Peyer's patch (tissue), 4 donors: Measurements from ENCODE around the gene BRAT1. TPM values are rescaled to one million over a fixed set of nuclear protein-coding genes. Genes with fewer than 3 reads are reported as not detected.

ENCODE experiments used
- DNase-seq, 3 donors: peaks; one replicate each; pipeline ENCODE4 v3.0.0-alpha.2; 2017 to 2019
- H3K27ac ChIP-seq, 4 donors: fragments of 200-600 bp; sonication (generic); one replicate each; pipeline ENCODE4 v1.5.1; 2016 to 2019
- H3K27me3 ChIP-seq, 2 donors: fragments of 200-600 bp; sonication (generic); one replicate each; pipeline ENCODE4 v1.5.1; 2019
- H3K36me3 ChIP-seq, 3 donors: fragments of 200-600 bp; sonication (generic); one replicate each; pipeline ENCODE4 v1.5.1; 2016 to 2019
- H3K4me1 ChIP-seq, 4 donors: fragments of 200-600 bp; sonication (generic); one replicate each; pipeline ENCODE4 v1.5.1; 2016 to 2019
- H3K4me3 ChIP-seq, 4 donors: fragments of 200-600 bp; sonication (generic); 1 replicate in 3 of 4; 2 replicates in 1 of 4; pipeline ENCODE4 v1.5.1; 2016 to 2019; ENCODE audit warnings: mild to moderate bottlenecking in 1 of 4
- H3K9me3 ChIP-seq, 4 donors: fragments of 200-600 bp; sonication (generic); one replicate each; pipeline ENCODE4 v1.5.1; 2016 to 2019; ENCODE audit warnings: mild to moderate bottlenecking in 1 of 4
- POLR2A ChIP-seq, 2 donors: fragments of 450-650 bp; IDR thresholded peaks; one replicate each; pipeline ENCODE4 v1.5.1; 2017; ENCODE audit warnings: antibody characterized with exemption in 2 of 2, mild to moderate bottlenecking in 2 of 2, moderate library complexity in 2 of 2
- total RNA-seq, 4 donors: library from RNA; depleted of rRNA; stranded (reverse); fragments of >200 nt; gene quantifications; one replicate each; pipeline ENCODE4 v1.1.0, GENCODE V29; 2016
- TF ChIP-seq, protein P1 (sequence below), 6 experiments: fragments of 450-650 bp in 4 of 6; fragments of 200-600 bp in 2 of 6; sonication (generic) in 1 of 6; IDR thresholded peaks; one replicate each; pipeline ENCODE4 v1.5.1; 2017 to 2019; ENCODE audit warnings: antibody characterized with exemption in 6 of 6, mild to moderate bottlenecking in 3 of 6, moderate library complexity in 1 of 6

The BRAT1 gene
- total RNA-seq, 4 donors from 2014 or later: 43.3 to 73.3 (median 54.1) TPM

GRCh38 chr7:2509298-2509906 lies 45.9 kb downstream of the BRAT1 start:
- Histone ChIP-seq H3K9me3 (no peaks in the 10 kb centered on the region), H3K4me3 (peak overlapping the region in 1 of 4 donors; percentile 22), H3K27ac (peak overlapping the region in 3 of 4 donors; percentile 70 to 97 (median 97)), H3K27me3 (no peaks in the 10 kb centered on the region), H3K4me1 (peaks cover 0 to 55% (median 47%) of the 10 kb centered on the region in 4 donors), H3K36me3 (no peaks in the 10 kb centered on the region)
- DNase-seq: no peak
- no peak for TF ChIP-seq POLR2A (IDR thresholded peaks at IDR 0.05)
- TF ChIP-seq, protein P1, sequence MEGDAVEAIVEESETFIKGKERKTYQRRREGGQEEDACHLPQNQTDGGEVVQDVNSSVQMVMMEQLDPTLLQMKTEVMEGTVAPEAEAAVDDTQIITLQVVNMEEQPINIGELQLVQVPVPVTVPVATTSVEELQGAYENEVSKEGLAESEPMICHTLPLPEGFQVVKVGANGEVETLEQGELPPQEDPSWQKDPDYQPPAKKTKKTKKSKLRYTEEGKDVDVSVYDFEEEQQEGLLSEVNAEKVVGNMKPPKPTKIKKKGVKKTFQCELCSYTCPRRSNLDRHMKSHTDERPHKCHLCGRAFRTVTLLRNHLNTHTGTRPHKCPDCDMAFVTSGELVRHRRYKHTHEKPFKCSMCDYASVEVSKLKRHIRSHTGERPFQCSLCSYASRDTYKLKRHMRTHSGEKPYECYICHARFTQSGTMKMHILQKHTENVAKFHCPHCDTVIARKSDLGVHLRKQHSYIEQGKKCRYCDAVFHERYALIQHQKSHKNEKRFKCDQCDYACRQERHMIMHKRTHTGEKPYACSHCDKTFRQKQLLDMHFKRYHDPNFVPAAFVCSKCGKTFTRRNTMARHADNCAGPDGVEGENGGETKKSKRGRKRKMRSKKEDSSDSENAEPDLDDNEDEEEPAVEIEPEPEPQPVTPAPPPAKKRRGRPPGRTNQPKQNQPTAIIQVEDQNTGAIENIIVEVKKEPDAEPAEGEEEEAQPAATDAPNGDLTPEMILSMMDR (IDR thresholded peaks at IDR 0.05): no peak

- no peak for TF ChIP-seq POLR2A (IDR thresholded peaks at IDR 0.05)
- TF ChIP-seq, protein P1 (IDR thresholded peaks at IDR 0.05): no peak
- peak overlapping the region; percentile 61 to 97 (median 84) for H3K27ac ChIP-seq
- no peaks in the 10 kb centered on the region for H3K9me3 ChIP-seq
- DNase-seq: peak in 2 of 3 donors; percentile 94
- H3K4me3 ChIP-seq: peak overlapping the region in 3 of 4 donors; percentile 5 to 22 (median 9)
- no peaks in the 10 kb centered on the region for H3K36me3 ChIP-seq
- H3K4me1 ChIP-seq: peaks cover 0 to 53% (median 47%) of the 10 kb centered on the region in 4 donors
- H3K27me3 ChIP-seq: no peaks in the 10 kb centered on the region
Measured at GRCh38 chr7:2508327-2509215, 46.8 kb downstream of the BRAT1 start.

DNA sequence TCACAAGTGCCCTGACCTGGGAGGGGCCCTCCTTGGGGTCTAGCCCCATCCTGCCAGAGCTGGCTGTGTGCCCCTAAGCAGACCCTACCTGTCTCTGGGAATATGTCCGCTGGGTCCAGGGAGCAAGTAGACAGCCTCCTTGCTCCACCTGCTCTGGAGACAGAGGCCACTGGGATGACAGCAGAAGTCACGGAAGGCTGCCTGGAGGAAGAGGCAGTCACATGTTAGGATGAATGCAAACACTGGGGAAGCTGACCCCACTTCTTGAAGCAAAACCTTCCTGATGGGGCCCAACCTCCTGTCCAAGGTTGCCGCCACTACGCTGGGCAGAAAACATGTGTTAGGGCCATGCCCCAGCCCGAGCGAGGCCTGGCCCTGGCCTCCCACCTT lies 47.4 kb downstream of the BRAT1 start:
- TF ChIP-seq, protein P1 (IDR thresholded peaks at IDR 0.05): no peak
- TF ChIP-seq POLR2A (IDR thresholded peaks at IDR 0.05): no peak
- Histone ChIP-seq H3K4me3 (no peak overlapping the region), H3K27me3 (no peaks in the 10 kb centered on the region), H3K27ac (peak overlapping the region; percentile 61 to 97 (median 84)), H3K4me1 (peaks cover 0 to 47% (median 46%) of the 10 kb centered on the region in 4 donors), H3K9me3 (no peaks in the 10 kb centered on the region), H3K36me3 (no peaks in the 10 kb centered on the region)
- DNase-seq: no peak

- H3K4me1 ChIP-seq: peaks cover 0 to 44% (median 41%) of the 10 kb centered on the region in 4 donors
- H3K27me3 ChIP-seq: no peaks in the 10 kb centered on the region
- peak overlapping the region in 1 of 4 donors; percentile 97 for H3K27ac ChIP-seq
- H3K9me3 ChIP-seq: no peaks in the 10 kb centered on the region
- no peaks in the 10 kb centered on the region for H3K36me3 ChIP-seq
- DNase-seq: no peak
- TF ChIP-seq, protein P1 (IDR thresholded peaks at IDR 0.05): no peak
- no peak for TF ChIP-seq POLR2A (IDR thresholded peaks at IDR 0.05)
- H3K4me3 ChIP-seq: no peak overlapping the region
Measured at GRCh38 chr7:2507208-2507916, 48.0 kb downstream of the BRAT1 start.

GRCh38 chr7:2505401-2505800 lies 49.9 kb downstream of the BRAT1 start:
- TF ChIP-seq POLR2A (IDR thresholded peaks at IDR 0.05): no peak
- TF ChIP-seq, protein P1 (IDR thresholded peaks at IDR 0.05): no peak
- no peak overlapping the region for H3K4me3 ChIP-seq
- no peaks in the 10 kb centered on the region for H3K9me3 ChIP-seq
- no peaks in the 10 kb centered on the region for H3K27me3 ChIP-seq
- no peaks in the 10 kb centered on the region for H3K36me3 ChIP-seq
- H3K27ac ChIP-seq: no peak overlapping the region
- DNase-seq: no peak
- H3K4me1 ChIP-seq: peaks cover 0 to 25% (median 24%) of the 10 kb centered on the region in 4 donors
